Adrenal gland (tissue), 12 donors: Measurements from ENCODE around the gene SLC7A10. TPM values are rescaled to one million over a fixed set of nuclear protein-coding genes. Genes with fewer than 3 reads are reported as not detected.
"Not testable (repeated sequence)": the region's sequence is repeated elsewhere in the genome, so short reads cannot be mapped to it uniquely, and the experiment has no call there.

Experiments
- DNase-seq, 7 donors: peaks; one replicate each; pipeline ENCODE4 v3.0.0-alpha.2; 2019 to 2020
- H3K27ac ChIP-seq, 5 donors: fragments of 200-600 bp; sonication (generic) in 4 of 5; 1 replicate in 3 of 5; 2 replicates in 2 of 5; pipeline versions ENCODE4 v1.5.1 to v1.8.0; 2016 to 2020; ENCODE audit warnings: mild to moderate bottlenecking in 1 of 5
- H3K27me3 ChIP-seq: fragments of 200-600 bp; 2 replicates; pipeline ENCODE4 v1.8.0; 2021
- H3K36me3 ChIP-seq, 2 donors: fragments of 200-600 bp; replicated peaks in 1 of 2; 1 replicate in 1 of 2; 2 replicates in 1 of 2; pipeline versions ENCODE4 v1.5.1 to v1.8.0; 2018 to 2022
- H3K4me1 ChIP-seq, 2 donors: fragments of 200-600 bp; replicated peaks in 1 of 2; 1 replicate in 1 of 2; 2 replicates in 1 of 2; pipeline versions ENCODE4 v1.5.1 to v1.8.0; 2018 to 2021
- H3K4me3 ChIP-seq, 4 donors: fragments of 200-600 bp; sonication (generic) in 3 of 4; one replicate each; pipeline ENCODE4 v1.5.1; 2016 to 2018
- H3K9me3 ChIP-seq, 3 donors: fragments of 200-600 bp; sonication (generic) in 1 of 3; replicated peaks in 1 of 3; 1 replicate in 2 of 3; 2 replicates in 1 of 3; pipeline versions ENCODE4 v1.5.1 to v1.8.0; 2016 to 2021
- POLR2A ChIP-seq, 2 donors: fragments of 450-650 bp; IDR thresholded peaks; one replicate each; pipeline ENCODE4 v1.6.1; 2017; ENCODE audit warnings: antibody characterized with exemption in 2 of 2, mild to moderate bottlenecking in 2 of 2, moderate library complexity in 1 of 2
- WGBS, 4 donors: extraction: QIAGEN DNeasy Blood & Tissue Kit in 2 of 4; methylation state at CpG; one replicate each; pipeline versions ENCODE4 v1.1.5 to v1.1.7; 2013 to 2017; 5-methylcytosine and 5-hydroxymethylcytosine counted together
- intact Hi-C, 2 donors: fragments of 100-400 bp; cut with DNase I; formaldehyde crosslinking; loops; one replicate each; pipeline versions ENCODE4 v1.14.1 to v1.15.0; 2022 to 2023
- polyA plus RNA-seq, 3 donors: library from polyadenylated mRNA; stranded (reverse); fragments of 200-250 nt in 2 of 3; fragments of 350-450 nt in 1 of 3; fragmentation: Illumina TruSeq in 1 of 3; extraction: RNeasy Lipid Tissue Mini Kit (QIAGEN cat#74804) in 1 of 3; gene quantifications; one replicate each; pipeline ENCODE4 v1.2.3, GENCODE V29; 2013 to 2014
- total RNA-seq, 9 donors: library from RNA; depleted of rRNA in 4 of 9; stranded (reverse); fragments of >200 nt in 4 of 9; fragments of 120-200 nt in 1 of 9; fragmentation: NEBNext Ultra II Directional in 1 of 9; extraction: Animal tissue kit (Norgen Biotek cat#: 25700) in 1 of 9; gene quantifications; one replicate each; pipeline versions ENCODE4 v1.1.0 to v1.2.4, GENCODE V29; 2013 to 2023
- TF ChIP-seq, protein P1 (sequence below), 6 experiments: fragments of 450-650 bp in 4 of 6; fragments of 200-600 bp in 2 of 6; sonication (generic) in 1 of 6; IDR thresholded peaks; 1 replicate in 5 of 6; 2 replicates in 1 of 6; pipeline versions ENCODE4 v1.5.1 to v1.8.0; 2016 to 2021; ENCODE audit warnings: antibody characterized with exemption in 6 of 6, mild to moderate bottlenecking in 2 of 6, moderate library complexity in 1 of 6
- donor health status: healthy with polysubstance abuse.
- donor health status: Bipolar disorder and iron deficiency.
- donor health status: DM: yes; HTN: yes; CAD: no.
- donor health status: DM: no; HTN: no; CAD: no.
- donor health status: DM: no; HTN: no; CAD: no.
- donor health status: DM: yes; HTN: yes; CAD: no.

SLC7A10 gene
- total and polyA plus RNA-seq, 12 donors: 0.14 to 9.3 (median 0.45) TPM; not detected in 4

GRCh38 chr19:33227242-33227650 lies 1.6 kb upstream of the SLC7A10 start:
- peaks cover 35% of the 10 kb centered on the region for H3K27me3 ChIP-seq
- 26 to 37% (median 29%) methylated on average over 13 to 18 of the region's 18 CpGs for WGBS, 4 donors

GRCh38 chr19:33226550-33227241 lies 1.0 kb upstream of the SLC7A10 start:
- H3K27me3 ChIP-seq: peaks cover 35% of the 10 kb centered on the region
- peaks cover 0 to 3% of the 10 kb centered on the region in 2 donors for H3K4me1 ChIP-seq
- intact Hi-C loops: no loop called here
- H3K4me3 ChIP-seq: peak overlapping the region in 1 of 4 donors; percentile 42
- WGBS, 4 donors: 2 to 17% (median 3%) methylated on average over 1 to 66 of the region's 66 CpGs
- no peak overlapping the region for H3K27ac ChIP-seq
- no peaks in the 10 kb centered on the region for H3K9me3 ChIP-seq
- H3K36me3 ChIP-seq: no peaks in the 10 kb centered on the region
- TF ChIP-seq POLR2A (IDR thresholded peaks at IDR 0.05): no peak
- TF ChIP-seq, protein P1, sequence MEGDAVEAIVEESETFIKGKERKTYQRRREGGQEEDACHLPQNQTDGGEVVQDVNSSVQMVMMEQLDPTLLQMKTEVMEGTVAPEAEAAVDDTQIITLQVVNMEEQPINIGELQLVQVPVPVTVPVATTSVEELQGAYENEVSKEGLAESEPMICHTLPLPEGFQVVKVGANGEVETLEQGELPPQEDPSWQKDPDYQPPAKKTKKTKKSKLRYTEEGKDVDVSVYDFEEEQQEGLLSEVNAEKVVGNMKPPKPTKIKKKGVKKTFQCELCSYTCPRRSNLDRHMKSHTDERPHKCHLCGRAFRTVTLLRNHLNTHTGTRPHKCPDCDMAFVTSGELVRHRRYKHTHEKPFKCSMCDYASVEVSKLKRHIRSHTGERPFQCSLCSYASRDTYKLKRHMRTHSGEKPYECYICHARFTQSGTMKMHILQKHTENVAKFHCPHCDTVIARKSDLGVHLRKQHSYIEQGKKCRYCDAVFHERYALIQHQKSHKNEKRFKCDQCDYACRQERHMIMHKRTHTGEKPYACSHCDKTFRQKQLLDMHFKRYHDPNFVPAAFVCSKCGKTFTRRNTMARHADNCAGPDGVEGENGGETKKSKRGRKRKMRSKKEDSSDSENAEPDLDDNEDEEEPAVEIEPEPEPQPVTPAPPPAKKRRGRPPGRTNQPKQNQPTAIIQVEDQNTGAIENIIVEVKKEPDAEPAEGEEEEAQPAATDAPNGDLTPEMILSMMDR (IDR thresholded peaks at IDR 0.05): no peak
- DNase-seq: no peak

More at GRCh38 chr19:33227242-33227650, 1.6 kb upstream of the SLC7A10 start:
- intact Hi-C loops: no loop called here
- H3K9me3 ChIP-seq: no peaks in the 10 kb centered on the region
- peak overlapping the region in 1 of 4 donors; percentile 42 for H3K4me3 ChIP-seq
- TF ChIP-seq, protein P1 (IDR thresholded peaks at IDR 0.05): no peak
- TF ChIP-seq POLR2A (IDR thresholded peaks at IDR 0.05): no peak
- H3K27ac ChIP-seq: no peak overlapping the region
- no peak for DNase-seq
- H3K36me3 ChIP-seq: no peaks in the 10 kb centered on the region
- H3K4me1 ChIP-seq: peaks cover 0 to 3% of the 10 kb centered on the region in 2 donors

- TF ChIP-seq POLR2A (IDR thresholded peaks at IDR 0.05): no peak
- TF ChIP-seq, protein P1 (IDR thresholded peaks at IDR 0.05): no peak
- no peak for DNase-seq
- intact Hi-C loops: no loop called here
- Histone ChIP-seq H3K9me3 (no peaks in the 10 kb centered on the region), H3K36me3 (no peaks in the 10 kb centered on the region), H3K27ac (no peak overlapping the region), H3K4me1 (peaks cover 0 to 3% of the 10 kb centered on the region in 2 donors), H3K27me3 (peaks cover 35% of the 10 kb centered on the region), H3K4me3 (no peak overlapping the region)
- 31 to 69% (median 56%) methylated on average over 8 to 18 of the region's 18 CpGs for WGBS, 4 donors
These were observed 774 bp downstream of the SLC7A10 start for GRCh38 chr19:33224694-33225457.

- 78 to 98% (median 83%) methylated on average over 2 of the region's 2 CpGs for WGBS, 4 donors
These were observed 3.4 kb downstream of the SLC7A10 start for GRCh38 chr19:33222255-33222654.

More at GRCh38 chr19:33222255-33222654, 3.4 kb downstream of the SLC7A10 start:
- H3K36me3 ChIP-seq, intact Hi-C loops, H3K27ac ChIP-seq, H3K4me3 ChIP-seq, H3K9me3 ChIP-seq, DNase-seq, H3K4me1 ChIP-seq: not testable (repeated sequence)
- peaks cover 31% of the 10 kb centered on the region for H3K27me3 ChIP-seq
